ENCODE results near the gene XPNPEP2.

The XPNPEP2 gene

DNA sequence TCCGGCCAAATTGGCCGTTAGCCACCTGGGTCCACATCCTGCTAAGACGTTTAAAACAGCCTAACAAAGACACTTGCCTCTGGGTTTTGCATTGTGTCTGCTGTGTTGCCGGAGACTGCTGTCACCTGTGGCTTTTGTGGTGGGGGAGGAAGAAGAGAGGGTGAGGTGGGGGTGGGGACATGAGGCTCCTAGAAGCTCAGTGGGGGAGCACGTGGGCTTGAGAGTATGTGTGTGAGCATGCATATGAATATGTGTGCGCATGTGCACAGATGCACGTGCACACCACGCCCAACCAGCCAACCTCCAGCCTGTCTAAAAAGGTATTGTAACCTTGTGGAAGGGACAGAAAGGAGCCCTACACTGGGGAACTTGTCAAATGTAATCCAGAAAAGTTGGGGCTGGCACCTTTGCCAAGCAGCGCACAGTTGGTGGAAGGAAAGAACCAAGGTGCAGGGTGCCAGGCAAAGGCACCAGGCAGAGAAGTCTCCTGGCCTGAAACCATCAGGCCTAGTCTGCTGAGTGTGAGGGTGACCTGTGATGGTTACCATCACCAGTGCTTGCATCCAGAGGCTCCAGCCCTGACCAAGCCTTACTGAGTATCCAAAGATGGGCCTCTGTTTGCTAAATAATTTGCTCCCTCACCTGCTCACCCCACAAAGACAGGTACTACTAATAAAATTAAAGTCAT lies 30.8 kb downstream of the XPNPEP2 start:
- Histone ChIP-seq H3K9me3 (ENCODE audit: control insufficient read depth, low read length) (no peaks in the 10 kb centered on the region), H3K36me3 (ENCODE audit: control insufficient read depth, insufficient read depth, low read length, severe bottlenecking) (no peaks in the 10 kb centered on the region), H3K4me1 (ENCODE audit: control insufficient read depth, insufficient read depth, low read length) (no peaks in the 10 kb centered on the region), H3K9ac (ENCODE audit: low read length) (no peak overlapping the region), H3K27me3 (replicated peaks; ENCODE audit: control insufficient read depth, insufficient read depth, low read length) (peaks cover 12% of the 10 kb centered on the region), H3K4me3 (ENCODE audit: low read length) (no peak overlapping the region)
- DNase-seq (ENCODE audit: low read depth), result no peak

DNA sequence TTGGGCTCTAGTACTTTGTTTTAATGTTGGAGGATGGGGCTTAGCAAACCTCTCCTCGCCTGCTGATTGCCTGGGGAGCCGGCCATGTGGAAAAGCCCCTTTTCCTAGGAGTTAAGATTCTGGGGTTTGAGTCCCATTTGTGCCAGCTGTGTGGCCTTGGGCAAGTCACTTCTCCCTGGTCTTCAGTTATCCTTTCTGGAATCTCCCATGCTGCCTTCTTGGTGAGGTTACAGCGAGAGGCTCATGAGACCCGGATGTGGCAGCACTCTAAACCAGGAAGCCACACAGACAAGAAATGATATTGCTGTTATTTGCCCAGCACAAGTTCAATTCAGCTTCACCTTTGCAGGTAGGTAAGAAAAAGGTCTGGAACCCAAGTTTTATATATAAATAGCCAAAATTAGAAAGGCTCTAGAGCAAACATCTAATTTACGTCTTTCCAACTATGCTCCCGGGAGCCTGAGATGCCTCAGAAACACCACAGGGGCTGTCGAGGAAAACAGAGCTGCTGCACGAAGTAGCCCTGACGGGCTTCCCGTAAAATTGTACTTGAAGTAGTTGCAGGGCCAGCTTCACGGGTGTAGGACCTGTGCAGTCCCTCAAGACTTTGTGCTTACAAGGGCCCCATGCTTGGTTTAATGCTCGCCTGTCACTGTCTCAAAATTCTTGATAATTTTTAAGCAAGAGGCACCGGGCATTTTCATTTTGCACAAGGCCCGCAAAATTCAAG lies 32.7 kb downstream of the XPNPEP2 start:
- H3K27me3 ChIP-seq (replicated peaks; ENCODE audit: control insufficient read depth, insufficient read depth, low read length), result peaks cover 17% of the 10 kb centered on the region
- DNase-seq (ENCODE audit: low read depth), result no peak
- no peak overlapping the region for H3K4me3 ChIP-seq (ENCODE audit: low read length)
- H3K9ac ChIP-seq (ENCODE audit: low read length), result no peak overlapping the region
- H3K4me1 ChIP-seq (ENCODE audit: control insufficient read depth, insufficient read depth, low read length), result no peaks in the 10 kb centered on the region
- no peaks in the 10 kb centered on the region for H3K36me3 ChIP-seq (ENCODE audit: control insufficient read depth, insufficient read depth, low read length, severe bottlenecking)
- no peaks in the 10 kb centered on the region for H3K9me3 ChIP-seq (ENCODE audit: control insufficient read depth, low read length)

DNA sequence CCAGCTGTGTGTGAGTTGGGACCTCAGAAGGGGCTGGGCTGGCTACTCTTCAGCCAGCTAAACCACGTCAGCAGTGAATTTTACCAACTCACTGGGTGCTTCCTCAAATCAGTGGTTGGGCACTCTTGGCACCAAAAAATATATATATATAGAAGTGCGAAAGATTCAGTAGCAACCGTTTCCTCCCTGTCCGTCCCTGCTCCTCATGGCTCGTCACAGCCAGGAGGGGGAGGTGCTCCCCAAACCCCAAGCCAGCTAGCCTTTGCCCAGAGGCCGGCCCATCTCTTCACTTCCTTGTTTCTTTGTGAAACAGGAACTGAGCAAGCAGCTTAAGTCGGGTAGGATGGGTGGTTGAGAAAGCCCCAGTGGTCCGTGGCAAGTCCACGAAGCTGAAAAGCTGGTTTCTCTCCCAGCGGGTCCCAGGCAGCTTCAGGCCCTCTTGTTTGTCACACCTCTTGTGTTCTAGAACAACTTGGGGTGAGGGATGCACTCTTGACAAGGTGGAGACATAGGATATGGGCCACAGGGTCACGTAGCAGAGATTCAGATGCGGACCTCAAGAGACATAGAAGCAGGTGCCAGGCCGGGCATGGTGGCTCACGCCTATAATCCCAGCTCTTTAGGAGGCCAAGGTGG lies 34.1 kb downstream of the XPNPEP2 start:
- no peaks in the 10 kb centered on the region for H3K4me1 ChIP-seq (ENCODE audit: control insufficient read depth, insufficient read depth, low read length)
- no peaks in the 10 kb centered on the region for H3K36me3 ChIP-seq (ENCODE audit: control insufficient read depth, insufficient read depth, low read length, severe bottlenecking)
- DNase-seq (ENCODE audit: low read depth), result no peak
- no peak overlapping the region for H3K9ac ChIP-seq (ENCODE audit: low read length)
- peaks cover 17% of the 10 kb centered on the region for H3K27me3 ChIP-seq (replicated peaks; ENCODE audit: control insufficient read depth, insufficient read depth, low read length)
- no peak overlapping the region for H3K4me3 ChIP-seq (ENCODE audit: low read length)
- no peaks in the 10 kb centered on the region for H3K9me3 ChIP-seq (ENCODE audit: control insufficient read depth, low read length)

DNA sequence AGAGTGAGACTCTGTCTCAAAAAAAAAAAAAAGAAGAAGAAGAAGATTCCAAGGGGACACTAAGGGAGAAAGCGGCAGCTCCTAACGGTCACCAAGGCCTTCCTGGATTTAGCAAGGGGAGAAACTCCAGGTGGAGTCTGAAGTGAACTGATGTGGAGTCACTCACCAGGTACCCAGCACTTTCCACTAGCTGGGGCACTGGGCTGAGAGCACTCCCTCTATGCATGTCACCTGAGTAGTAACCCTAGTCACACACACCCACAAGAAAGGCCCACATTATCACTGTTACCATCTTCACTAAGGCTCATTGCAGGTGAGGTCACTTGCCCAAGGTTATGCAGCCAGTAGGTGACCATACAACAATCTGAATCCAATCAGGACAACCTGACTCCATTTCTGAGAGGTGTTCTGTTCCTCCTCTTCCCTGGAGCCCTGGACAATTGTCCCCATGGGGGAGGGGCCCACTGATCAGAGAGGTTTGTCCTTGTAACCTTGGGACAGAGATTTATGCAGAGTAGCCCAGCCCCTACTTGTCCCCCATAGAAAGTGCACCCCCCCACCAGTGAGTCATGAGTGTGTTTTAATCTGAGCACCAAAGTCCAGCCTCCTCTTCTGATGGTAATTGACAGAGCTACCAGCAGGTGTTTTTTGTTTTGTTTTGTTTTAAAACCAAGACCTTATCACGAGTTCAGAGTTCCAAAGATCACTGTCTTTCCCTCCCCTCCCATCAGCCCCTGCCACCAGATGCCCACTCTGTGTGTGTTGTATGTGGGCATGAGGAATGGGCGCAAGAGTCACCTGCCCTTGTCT lies 35.1 kb downstream of the XPNPEP2 start:
- Histone ChIP-seq H3K9me3 (ENCODE audit: control insufficient read depth, low read length) (no peaks in the 10 kb centered on the region), H3K27me3 (replicated peaks; ENCODE audit: control insufficient read depth, insufficient read depth, low read length) (peaks cover 17% of the 10 kb centered on the region), H3K36me3 (ENCODE audit: control insufficient read depth, insufficient read depth, low read length, severe bottlenecking) (no peaks in the 10 kb centered on the region), H3K4me3 (ENCODE audit: low read length) (no peak overlapping the region), H3K4me1 (ENCODE audit: control insufficient read depth, insufficient read depth, low read length) (no peaks in the 10 kb centered on the region), H3K9ac (ENCODE audit: low read length) (no peak overlapping the region)
- DNase-seq (ENCODE audit: low read depth), result no peak

DNA sequence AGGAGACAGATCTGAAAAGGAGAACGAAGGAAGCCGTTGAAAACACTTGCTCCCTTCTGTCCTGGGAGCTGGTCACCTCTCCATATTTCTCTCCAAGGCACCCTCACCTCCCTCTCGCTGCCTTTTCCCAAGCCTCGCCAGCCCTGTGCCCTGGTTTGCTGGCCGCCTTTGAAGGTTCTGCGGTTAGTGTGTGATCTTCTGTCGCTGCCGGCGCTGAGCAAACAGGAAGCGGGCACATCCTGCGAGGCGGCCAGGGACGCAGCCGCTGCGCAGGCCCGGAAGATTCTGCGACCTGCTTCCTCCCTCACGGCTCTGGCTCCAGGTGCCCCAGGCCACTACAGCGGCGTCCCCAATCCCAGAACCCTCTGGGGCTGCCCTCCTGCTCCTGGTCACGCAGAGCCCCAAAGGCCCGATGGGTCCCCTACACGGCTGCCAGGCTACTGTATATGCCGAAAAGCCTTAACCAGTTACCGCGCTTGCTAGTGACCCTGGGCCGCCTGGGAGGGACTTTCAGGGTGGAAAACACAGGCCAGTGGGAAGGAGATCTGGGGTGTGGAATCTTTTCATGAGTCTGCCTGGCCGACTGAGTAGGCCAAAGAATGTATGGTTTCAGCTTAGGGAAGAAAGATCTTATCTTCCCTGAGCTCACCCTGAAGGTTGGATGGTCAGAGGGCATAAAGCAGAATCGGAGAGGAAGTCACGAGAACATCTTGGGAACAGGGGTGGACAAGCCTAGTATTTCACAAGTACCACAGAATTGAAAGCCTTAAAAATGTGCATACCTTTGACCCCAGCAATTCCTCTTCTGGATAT lies 38.6 kb downstream of the XPNPEP2 start:
- H3K36me3 ChIP-seq (ENCODE audit: control insufficient read depth, insufficient read depth, low read length, severe bottlenecking), result no peaks in the 10 kb centered on the region
- H3K27me3 ChIP-seq (replicated peaks; ENCODE audit: control insufficient read depth, insufficient read depth, low read length), result peaks cover 16% of the 10 kb centered on the region
- H3K9me3 ChIP-seq (ENCODE audit: control insufficient read depth, low read length), result no peaks in the 10 kb centered on the region
- no peak for DNase-seq (ENCODE audit: low read depth)
- no peak overlapping the region for H3K9ac ChIP-seq (ENCODE audit: low read length)
- H3K4me1 ChIP-seq (ENCODE audit: control insufficient read depth, insufficient read depth, low read length), result no peaks in the 10 kb centered on the region
- no peak overlapping the region for H3K4me3 ChIP-seq (ENCODE audit: low read length)

DNA sequence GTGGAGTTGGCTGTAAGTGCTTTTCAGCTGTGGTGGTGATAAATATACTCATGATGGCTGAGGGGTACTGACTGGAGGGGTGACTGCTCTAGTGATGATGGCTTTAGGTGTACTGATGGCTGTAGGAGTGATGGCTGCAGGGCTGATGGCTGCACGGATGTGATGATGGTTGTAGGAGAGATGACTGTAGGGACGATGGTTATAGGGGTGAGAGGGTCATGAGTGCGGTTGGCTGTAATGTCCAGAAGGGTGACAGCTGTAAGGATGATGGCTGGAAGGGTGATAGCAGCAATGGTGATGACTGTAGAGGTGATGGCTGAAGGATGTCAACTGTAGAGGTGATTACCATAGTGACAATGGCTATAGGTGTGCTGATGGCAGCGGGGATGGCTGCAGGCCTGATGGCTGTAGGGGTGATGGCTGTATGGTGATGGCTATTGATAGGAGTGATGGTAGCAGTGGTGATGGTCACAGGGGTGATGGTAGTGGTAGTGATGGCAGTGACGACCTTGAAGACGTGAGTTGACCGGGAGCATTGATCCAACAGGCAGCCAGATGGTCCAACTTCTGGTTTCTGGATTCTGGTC lies 40.4 kb downstream of the XPNPEP2 start:
- Histone ChIP-seq H3K4me3 (ENCODE audit: low read length) (no peak overlapping the region), H3K9me3 (ENCODE audit: control insufficient read depth, low read length) (no peaks in the 10 kb centered on the region), H3K9ac (ENCODE audit: low read length) (no peak overlapping the region), H3K4me1 (ENCODE audit: control insufficient read depth, insufficient read depth, low read length) (no peaks in the 10 kb centered on the region), H3K27me3 (replicated peaks; ENCODE audit: control insufficient read depth, insufficient read depth, low read length) (peaks cover 25% of the 10 kb centered on the region), H3K36me3 (ENCODE audit: control insufficient read depth, insufficient read depth, low read length, severe bottlenecking) (no peaks in the 10 kb centered on the region)
- DNase-seq (ENCODE audit: low read depth), result no peak

DNA sequence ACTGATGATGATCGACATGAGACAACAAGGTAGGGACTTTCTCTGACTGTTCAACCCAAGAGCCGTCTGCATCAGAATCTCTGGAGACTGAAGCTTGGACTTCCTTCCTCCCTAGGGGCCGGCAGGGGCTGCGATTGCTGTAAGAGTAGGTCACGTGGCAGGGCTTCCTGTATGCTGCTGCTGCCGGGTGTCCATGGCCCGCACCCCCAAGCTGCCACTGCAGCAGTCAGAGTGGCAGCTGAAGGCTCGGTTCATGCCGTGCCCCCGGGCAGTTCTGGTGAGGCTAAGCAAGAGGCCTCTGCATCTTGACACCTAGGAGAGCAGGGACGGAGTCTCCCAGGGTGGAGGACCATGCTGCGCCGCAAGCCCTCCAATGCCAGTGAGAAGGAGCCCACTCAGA lies 41.0 kb downstream of the XPNPEP2 start, which contains the start of gene SASH3:
Gene SASH3 (plus strand): TSS at position 203 of the 400 bp plus-strand sequence. CDS start 149 bp downstream, at position 352.
- no peaks in the 10 kb centered on the region for H3K4me1 ChIP-seq (ENCODE audit: control insufficient read depth, insufficient read depth, low read length)
- H3K4me3 ChIP-seq (ENCODE audit: low read length), result no peak within 1 kb of the TSS
- H3K36me3 ChIP-seq (ENCODE audit: control insufficient read depth, insufficient read depth, low read length, severe bottlenecking), result no peaks in the 10 kb centered on the region
- H3K9ac ChIP-seq (ENCODE audit: low read length), result no peak within 1 kb of the TSS
- no peak for DNase-seq (ENCODE audit: low read depth)
- no peaks in the 10 kb centered on the region for H3K9me3 ChIP-seq (ENCODE audit: control insufficient read depth, low read length)
- H3K27me3 ChIP-seq (replicated peaks; ENCODE audit: control insufficient read depth, insufficient read depth, low read length), result peaks cover 26% of the 10 kb centered on the region

DNA sequence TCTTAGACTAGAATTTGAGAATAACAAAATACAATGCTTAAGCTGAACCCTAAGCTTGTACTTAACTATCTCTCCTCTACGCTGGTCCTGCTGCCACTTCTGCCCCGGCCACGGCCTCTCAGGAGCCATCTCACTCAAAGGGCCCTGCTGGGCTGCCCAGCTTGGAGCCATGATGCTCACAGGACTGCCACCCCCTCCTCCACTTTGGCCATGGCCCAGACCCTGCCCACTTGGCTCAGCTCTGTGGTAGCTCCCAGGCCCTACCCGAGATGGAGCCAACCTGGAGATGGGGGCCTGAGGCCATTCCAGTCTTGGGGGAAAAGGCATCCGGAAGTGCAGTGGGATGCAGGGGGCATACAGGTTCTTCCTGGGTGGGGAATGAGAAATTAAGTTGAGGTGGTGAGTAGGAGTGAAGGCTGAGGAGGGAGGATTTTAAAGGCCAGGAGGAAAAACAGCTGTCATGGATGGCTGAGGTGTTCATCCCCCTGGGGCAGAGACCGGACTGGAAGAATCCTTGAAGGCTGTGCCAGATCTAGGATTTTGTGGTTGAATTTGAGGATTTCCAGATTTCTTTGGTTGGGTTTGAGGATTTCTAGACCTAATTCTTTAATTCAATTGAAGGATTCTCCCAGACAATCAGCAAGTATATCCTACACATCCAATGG lies 41.8 kb downstream of the XPNPEP2 start:
- Histone ChIP-seq H3K9ac (ENCODE audit: low read length) (no peak overlapping the region), H3K9me3 (ENCODE audit: control insufficient read depth, low read length) (no peaks in the 10 kb centered on the region), H3K4me3 (ENCODE audit: low read length) (no peak overlapping the region), H3K4me1 (ENCODE audit: control insufficient read depth, insufficient read depth, low read length) (no peaks in the 10 kb centered on the region), H3K36me3 (ENCODE audit: control insufficient read depth, insufficient read depth, low read length, severe bottlenecking) (no peaks in the 10 kb centered on the region), H3K27me3 (replicated peaks; ENCODE audit: control insufficient read depth, insufficient read depth, low read length) (peaks cover 21% of the 10 kb centered on the region)
- DNase-seq (ENCODE audit: low read depth), result no peak

DNA sequence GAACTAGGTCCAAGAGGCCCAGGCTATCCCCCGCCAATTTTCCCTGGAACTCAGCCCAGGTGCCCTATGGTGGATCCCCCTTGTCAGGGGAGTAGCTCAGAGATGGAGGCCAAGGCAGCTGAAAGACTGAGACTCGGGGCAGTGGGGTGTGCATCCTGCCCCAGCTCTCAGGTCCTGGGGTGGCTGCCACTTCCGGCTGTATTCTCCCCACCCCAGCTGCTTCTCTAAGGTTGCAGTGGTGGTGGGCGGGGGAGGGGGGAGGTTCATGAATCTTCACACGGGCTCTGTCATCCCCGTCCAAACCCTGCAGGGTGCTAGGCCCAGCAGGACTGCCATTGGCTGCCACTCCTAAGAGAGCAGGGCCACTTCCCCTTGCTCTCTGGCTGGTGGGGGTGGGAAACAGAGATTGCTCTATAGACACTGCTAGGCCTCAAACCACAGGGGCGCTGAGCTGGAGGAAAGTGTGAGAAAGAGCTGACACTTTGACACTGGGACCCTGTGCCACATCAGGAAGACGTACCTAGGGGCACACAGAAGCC lies 42.4 kb downstream of the XPNPEP2 start:
- Histone ChIP-seq H3K9ac (ENCODE audit: low read length) (no peak overlapping the region), H3K4me1 (ENCODE audit: control insufficient read depth, insufficient read depth, low read length) (no peaks in the 10 kb centered on the region), H3K4me3 (ENCODE audit: low read length) (no peak overlapping the region), H3K9me3 (ENCODE audit: control insufficient read depth, low read length) (no peaks in the 10 kb centered on the region), H3K27me3 (replicated peaks; ENCODE audit: control insufficient read depth, insufficient read depth, low read length) (peaks cover 21% of the 10 kb centered on the region), H3K36me3 (ENCODE audit: control insufficient read depth, insufficient read depth, low read length, severe bottlenecking) (no peaks in the 10 kb centered on the region)
- no peak for DNase-seq (ENCODE audit: low read depth)
